Measurements from ENCODE around the gene TFDP2.

- TF ChIP-seq EP300 (IDR thresholded peaks at IDR 0.05; ENCODE audit: borderline replicate concordance), result no peak
- TF ChIP-seq RAD21 (IDR thresholded peaks at IDR 0.05; ENCODE audit: low read depth), result no peak
- no peak for TF ChIP-seq TEAD4 (IDR thresholded peaks at IDR 0.05)
- TF ChIP-seq MAX (IDR thresholded peaks at IDR 0.05), result no peak
- TF ChIP-seq REST (IDR thresholded peaks at IDR 0.05; ENCODE audit: low read depth), result no peak
- TF ChIP-seq TCF12 (IDR thresholded peaks at IDR 0.05; ENCODE audit: low read depth), result no peak
- no peak for TF ChIP-seq NFIC (IDR thresholded peaks at IDR 0.05)
- no peak for TF ChIP-seq YY1 (IDR thresholded peaks at IDR 0.05; ENCODE audit: low read depth)
- no peak for TF ChIP-seq TAF1 (IDR thresholded peaks at IDR 0.05; ENCODE audit: low read depth)
Measured at GRCh38 chr3:142003291-142003690, 146.1 kb downstream of the TFDP2 start.
